ENCODE data around the gene SLC22A8. TPM values are rescaled to one million over a fixed set of nuclear protein-coding genes. Genes with fewer than 3 reads are reported as not detected.

SLC22A8 gene
- total and polyA plus RNA-seq, 8 donors = 0.17 to 0.54 (median 0.37) TPM; not detected in 3

DNA sequence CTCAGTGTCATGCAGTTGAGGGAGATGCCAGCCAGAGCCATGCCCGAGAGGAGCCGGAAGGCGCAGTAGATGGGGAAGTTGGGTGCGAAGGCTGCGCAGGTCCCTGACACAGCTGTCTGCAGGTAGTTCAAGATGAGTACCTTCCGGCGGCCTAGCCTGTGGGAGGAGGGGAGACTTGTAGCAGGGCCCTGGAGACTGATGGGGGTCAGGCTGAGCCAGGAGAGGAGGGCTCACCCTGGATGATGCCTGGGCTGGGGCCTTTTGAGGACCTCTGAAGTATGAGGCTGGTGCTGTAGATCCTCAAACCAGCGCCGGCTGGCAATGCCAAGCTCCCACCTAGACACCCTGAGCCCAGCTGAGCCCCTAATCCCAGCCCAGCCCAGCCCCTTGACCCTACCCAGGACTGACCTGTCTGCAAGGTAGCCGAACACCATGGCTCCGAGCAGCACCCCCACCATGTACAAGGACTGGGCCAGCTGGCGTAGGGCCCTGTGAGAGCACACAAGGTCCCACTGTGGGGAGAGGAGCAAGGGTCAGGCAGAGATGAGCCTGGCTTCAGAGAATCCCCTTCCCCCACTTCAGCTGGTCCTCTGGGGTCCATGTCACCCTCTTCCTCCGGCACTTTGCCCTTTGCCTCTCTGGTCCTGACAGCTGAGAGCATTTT lies 32.0 kb downstream of the SLC22A8 start:
- H3K4me3 ChIP-seq = no peak overlapping the region
- ATAC-seq (no peak), DNase-seq (no peak)
- H3K27ac ChIP-seq = no peak overlapping the region
- no peaks in the 10 kb centered on the region for H3K36me3 ChIP-seq
- intact Hi-C loops (cut with DNase I) = no loop called here
- H3K4me1 ChIP-seq = no peaks in the 10 kb centered on the region
- no peaks in the 10 kb centered on the region for H3K27me3 ChIP-seq
- TF ChIP-seq, protein P1, sequence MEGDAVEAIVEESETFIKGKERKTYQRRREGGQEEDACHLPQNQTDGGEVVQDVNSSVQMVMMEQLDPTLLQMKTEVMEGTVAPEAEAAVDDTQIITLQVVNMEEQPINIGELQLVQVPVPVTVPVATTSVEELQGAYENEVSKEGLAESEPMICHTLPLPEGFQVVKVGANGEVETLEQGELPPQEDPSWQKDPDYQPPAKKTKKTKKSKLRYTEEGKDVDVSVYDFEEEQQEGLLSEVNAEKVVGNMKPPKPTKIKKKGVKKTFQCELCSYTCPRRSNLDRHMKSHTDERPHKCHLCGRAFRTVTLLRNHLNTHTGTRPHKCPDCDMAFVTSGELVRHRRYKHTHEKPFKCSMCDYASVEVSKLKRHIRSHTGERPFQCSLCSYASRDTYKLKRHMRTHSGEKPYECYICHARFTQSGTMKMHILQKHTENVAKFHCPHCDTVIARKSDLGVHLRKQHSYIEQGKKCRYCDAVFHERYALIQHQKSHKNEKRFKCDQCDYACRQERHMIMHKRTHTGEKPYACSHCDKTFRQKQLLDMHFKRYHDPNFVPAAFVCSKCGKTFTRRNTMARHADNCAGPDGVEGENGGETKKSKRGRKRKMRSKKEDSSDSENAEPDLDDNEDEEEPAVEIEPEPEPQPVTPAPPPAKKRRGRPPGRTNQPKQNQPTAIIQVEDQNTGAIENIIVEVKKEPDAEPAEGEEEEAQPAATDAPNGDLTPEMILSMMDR (IDR thresholded peaks at IDR 0.05) = no peak
- no peaks in the 10 kb centered on the region for H3K9me3 ChIP-seq

GRCh38 chr11:62981743-62982142 lies 33.9 kb downstream of the SLC22A8 start:
- intact Hi-C loops (cut with DNase I) = no loop called here
- Histone ChIP-seq H3K4me3 (no peak overlapping the region), H3K36me3 (no peaks in the 10 kb centered on the region), H3K4me1 (no peaks in the 10 kb centered on the region), H3K27me3 (no peaks in the 10 kb centered on the region), H3K27ac (no peak overlapping the region), H3K9me3 (no peaks in the 10 kb centered on the region)
- ATAC-seq (no peak), DNase-seq (no peak)
- TF ChIP-seq, protein P1 (IDR thresholded peaks at IDR 0.05) = no peak

DNA sequence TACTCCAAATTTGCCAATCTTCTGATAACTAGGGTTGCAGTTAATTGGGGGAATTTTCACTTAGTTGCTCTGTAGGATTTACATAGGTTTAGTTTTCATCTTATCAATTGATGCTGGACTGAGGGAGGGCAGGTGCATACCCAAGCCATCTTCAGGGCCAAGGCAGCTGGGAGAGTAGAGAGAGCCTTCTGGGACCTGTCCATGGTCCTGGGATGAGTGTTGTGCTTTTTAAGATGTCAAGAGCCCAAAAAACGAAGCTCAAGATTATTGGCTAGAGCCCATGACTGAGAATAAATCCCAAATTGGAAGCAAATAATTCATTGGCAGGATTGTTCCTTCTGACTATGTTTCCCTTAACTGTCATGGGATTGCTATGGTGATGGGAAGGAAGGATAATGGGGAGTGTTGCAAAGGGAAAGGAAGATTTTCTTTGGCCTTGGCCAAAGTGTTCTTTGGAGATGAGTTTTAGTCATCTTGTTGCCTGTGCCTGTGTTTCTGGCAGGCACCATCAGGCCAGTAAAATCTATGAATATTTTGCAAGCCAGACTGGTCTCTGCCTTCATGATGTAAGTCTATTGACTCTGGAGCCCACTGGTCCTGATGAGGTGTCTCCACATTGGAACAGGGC lies 35.4 kb downstream of the SLC22A8 start:
- ATAC-seq (no peak), DNase-seq (peak in 1 of 4 donors; percentile 7)
- Histone ChIP-seq H3K4me3 (no peak overlapping the region), H3K36me3 (no peaks in the 10 kb centered on the region), H3K27ac (no peak overlapping the region), H3K9me3 (no peaks in the 10 kb centered on the region), H3K4me1 (no peaks in the 10 kb centered on the region), H3K27me3 (peaks cover 0 to 2% of the 10 kb centered on the region in 2 donors)
- TF ChIP-seq, protein P1 (IDR thresholded peaks at IDR 0.05) = no peak
- intact Hi-C loops (cut with DNase I) = no loop called here

DNA sequence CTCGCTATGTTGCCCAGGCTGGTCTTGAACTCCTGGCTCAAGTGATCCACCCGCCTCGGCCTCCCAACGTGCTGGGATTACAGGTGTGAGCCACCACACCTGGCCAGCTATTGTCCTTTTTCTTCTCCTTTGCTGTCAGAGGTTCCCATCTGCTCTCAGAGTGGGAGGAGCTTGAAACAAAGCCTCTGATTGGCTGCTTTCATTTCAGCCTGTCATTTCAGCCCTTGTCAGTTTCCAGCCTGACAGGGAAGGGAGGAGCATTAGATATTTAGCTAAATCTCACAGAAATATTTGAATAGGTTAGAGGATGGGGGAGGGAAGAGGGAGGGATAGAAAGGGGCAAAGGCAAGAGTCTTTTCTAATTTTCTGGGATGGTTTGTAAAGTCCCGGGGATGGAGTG lies 39.5 kb downstream of the SLC22A8 start:
- intact Hi-C loops (cut with DNase I) = no loop called here
- peaks cover 0 to 6% of the 10 kb centered on the region in 2 donors for H3K27me3 ChIP-seq
- DNase-seq = no peak
- ATAC-seq = no peak
- H3K9me3 ChIP-seq = no peaks in the 10 kb centered on the region
- TF ChIP-seq, protein P1 (IDR thresholded peaks at IDR 0.05) = no peak
- no peaks in the 10 kb centered on the region for H3K36me3 ChIP-seq
- no peaks in the 10 kb centered on the region for H3K4me1 ChIP-seq
- no peak overlapping the region for H3K4me3 ChIP-seq
- H3K27ac ChIP-seq = no peak overlapping the region

DNA sequence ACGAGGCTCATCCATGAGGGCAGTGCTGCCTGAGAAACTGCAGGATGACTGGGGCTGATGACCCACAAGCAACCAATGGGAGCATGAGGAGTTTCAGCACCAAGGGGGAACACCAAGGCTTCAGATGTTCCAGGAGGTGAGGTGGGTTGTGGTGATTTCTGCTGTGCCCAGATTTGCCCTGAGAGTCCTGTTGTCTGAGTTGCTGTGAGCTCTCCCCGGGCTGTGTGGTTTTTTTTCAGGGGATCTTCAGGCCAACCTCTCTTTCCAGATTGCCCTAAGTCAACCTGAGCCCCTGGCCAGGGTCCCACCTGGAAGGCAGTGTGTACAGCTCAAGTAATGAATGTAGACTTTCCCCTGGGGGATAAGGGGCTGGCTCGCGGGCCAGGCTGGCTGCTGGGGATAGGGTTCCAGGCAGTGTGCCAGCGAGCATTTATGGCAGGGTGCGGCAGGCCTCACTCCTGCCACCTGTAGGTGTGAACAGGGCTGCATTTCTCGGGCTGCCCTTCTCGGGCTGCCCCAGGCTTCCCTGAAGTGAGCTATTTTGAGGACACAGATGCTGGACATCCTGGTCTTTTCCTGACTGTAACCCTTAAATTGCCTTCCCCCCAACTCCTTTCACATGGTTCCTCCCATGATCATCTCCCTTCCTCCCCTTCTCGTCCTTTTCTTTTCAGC lies 40.7 kb downstream of the SLC22A8 start:
- intact Hi-C loops (cut with DNase I) = no loop called here
- Histone ChIP-seq H3K4me1 (no peaks in the 10 kb centered on the region), H3K9me3 (no peaks in the 10 kb centered on the region), H3K27ac (no peak overlapping the region), H3K4me3 (no peak overlapping the region), H3K36me3 (no peaks in the 10 kb centered on the region), H3K27me3 (peaks cover 0 to 6% of the 10 kb centered on the region in 2 donors)
- DNase-seq (peak in 2 of 4 donors; percentile 16 to 50), ATAC-seq (peak; percentile 80)
- TF ChIP-seq, protein P1 (IDR thresholded peaks at IDR 0.05) = peak in 1 of 2 donors; percentile 26

All from left lung (tissue), 10 donors.